ENCODE results near the gene GPC6.

- TF ChIP-seq RFX5 (IDR thresholded peaks at IDR 0.05; ENCODE audit: low read length) (no peak), EP300 (IDR thresholded peaks at IDR 0.05; ENCODE audit: borderline replicate concordance in 1 of 2, low read depth in 1 of 2, low read length in 1 of 2) (no peak), FOSL2 (IDR thresholded peaks at IDR 0.05; ENCODE audit: borderline replicate concordance, low read depth) (no peak), TAF1 (IDR thresholded peaks at IDR 0.05; ENCODE audit: borderline replicate concordance, low read depth, low read length) (no peak), CTCF (IDR thresholded peaks at IDR 0.05) (peak; percentile 56), USF1 (IDR thresholded peaks at IDR 0.05; ENCODE audit: borderline replicate concordance, low read depth) (no peak), GABPA (IDR thresholded peaks at IDR 0.05; ENCODE audit: low read depth) (no peak), YY1 (IDR thresholded peaks at IDR 0.05; ENCODE audit: low read depth) (no peak), POLR2AphosphoS5 (IDR thresholded peaks at IDR 0.05; ENCODE audit: low read depth, low read length) (no peak), FOXM1 (IDR thresholded peaks at IDR 0.05; ENCODE audit: low read depth) (no peak), NRF1 (IDR thresholded peaks at IDR 0.05; ENCODE audit: low read depth, low read length) (no peak), ZBTB33 (IDR thresholded peaks at IDR 0.05; ENCODE audit: borderline replicate concordance, low read depth) (no peak)
- TF ChIP-seq, protein P1, sequence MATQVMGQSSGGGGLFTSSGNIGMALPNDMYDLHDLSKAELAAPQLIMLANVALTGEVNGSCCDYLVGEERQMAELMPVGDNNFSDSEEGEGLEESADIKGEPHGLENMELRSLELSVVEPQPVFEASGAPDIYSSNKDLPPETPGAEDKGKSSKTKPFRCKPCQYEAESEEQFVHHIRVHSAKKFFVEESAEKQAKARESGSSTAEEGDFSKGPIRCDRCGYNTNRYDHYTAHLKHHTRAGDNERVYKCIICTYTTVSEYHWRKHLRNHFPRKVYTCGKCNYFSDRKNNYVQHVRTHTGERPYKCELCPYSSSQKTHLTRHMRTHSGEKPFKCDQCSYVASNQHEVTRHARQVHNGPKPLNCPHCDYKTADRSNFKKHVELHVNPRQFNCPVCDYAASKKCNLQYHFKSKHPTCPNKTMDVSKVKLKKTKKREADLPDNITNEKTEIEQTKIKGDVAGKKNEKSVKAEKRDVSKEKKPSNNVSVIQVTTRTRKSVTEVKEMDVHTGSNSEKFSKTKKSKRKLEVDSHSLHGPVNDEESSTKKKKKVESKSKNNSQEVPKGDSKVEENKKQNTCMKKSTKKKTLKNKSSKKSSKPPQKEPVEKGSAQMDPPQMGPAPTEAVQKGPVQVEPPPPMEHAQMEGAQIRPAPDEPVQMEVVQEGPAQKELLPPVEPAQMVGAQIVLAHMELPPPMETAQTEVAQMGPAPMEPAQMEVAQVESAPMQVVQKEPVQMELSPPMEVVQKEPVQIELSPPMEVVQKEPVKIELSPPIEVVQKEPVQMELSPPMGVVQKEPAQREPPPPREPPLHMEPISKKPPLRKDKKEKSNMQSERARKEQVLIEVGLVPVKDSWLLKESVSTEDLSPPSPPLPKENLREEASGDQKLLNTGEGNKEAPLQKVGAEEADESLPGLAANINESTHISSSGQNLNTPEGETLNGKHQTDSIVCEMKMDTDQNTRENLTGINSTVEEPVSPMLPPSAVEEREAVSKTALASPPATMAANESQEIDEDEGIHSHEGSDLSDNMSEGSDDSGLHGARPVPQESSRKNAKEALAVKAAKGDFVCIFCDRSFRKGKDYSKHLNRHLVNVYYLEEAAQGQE (IDR thresholded peaks at IDR 0.05; ENCODE audit: low read depth, low read length), result no peak
- TF ChIP-seq, protein P2, sequence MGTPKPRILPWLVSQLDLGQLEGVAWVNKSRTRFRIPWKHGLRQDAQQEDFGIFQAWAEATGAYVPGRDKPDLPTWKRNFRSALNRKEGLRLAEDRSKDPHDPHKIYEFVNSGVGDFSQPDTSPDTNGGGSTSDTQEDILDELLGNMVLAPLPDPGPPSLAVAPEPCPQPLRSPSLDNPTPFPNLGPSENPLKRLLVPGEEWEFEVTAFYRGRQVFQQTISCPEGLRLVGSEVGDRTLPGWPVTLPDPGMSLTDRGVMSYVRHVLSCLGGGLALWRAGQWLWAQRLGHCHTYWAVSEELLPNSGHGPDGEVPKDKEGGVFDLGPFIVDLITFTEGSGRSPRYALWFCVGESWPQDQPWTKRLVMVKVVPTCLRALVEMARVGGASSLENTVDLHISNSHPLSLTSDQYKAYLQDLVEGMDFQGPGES (IDR thresholded peaks at IDR 0.05; ENCODE audit: low read depth, low read length), result no peak
Observed at GRCh38 chr13:94416454-94417080, 1190.0 kb downstream of the GPC6 start.
